Measurements from ENCODE around the gene AHRR.

AHRR gene

GRCh38 chr5:359301-359897 lies 37.9 kb downstream of the AHRR start:
- Histone ChIP-seq H3K36me3 (ENCODE audit: control insufficient read depth in 2 of 2, insufficient read depth in 2 of 2, low read length in 2 of 2) (no peaks in the 10 kb centered on the region), H3K4me1 (ENCODE audit: control insufficient read depth, insufficient read depth, low read length) (no peaks in the 10 kb centered on the region), H3K27me3 (ENCODE audit: control insufficient read depth in 1 of 2, insufficient read depth in 2 of 2, low read length in 2 of 2) (no peaks in the 10 kb centered on the region), H3K4me3 (ENCODE audit: low read length in 2 of 2) (no peak overlapping the region), H3K27ac (ENCODE audit: low read length) (no peak overlapping the region), H3K9ac (ENCODE audit: low read length in 2 of 2) (no peak overlapping the region), H3K9me3 (ENCODE audit: control insufficient read depth in 2 of 2, low read length in 2 of 2) (peaks cover 0 to 6% of the 10 kb centered on the region in 2 donors)

- Histone ChIP-seq H3K27me3 (ENCODE audit: control insufficient read depth in 1 of 2, insufficient read depth in 2 of 2, low read length in 2 of 2) (no peaks in the 10 kb centered on the region), H3K9ac (ENCODE audit: low read length in 2 of 2) (no peak overlapping the region), H3K27ac (ENCODE audit: low read length) (no peak overlapping the region), H3K9me3 (ENCODE audit: control insufficient read depth in 2 of 2, low read length in 2 of 2) (peaks cover 0 to 6% of the 10 kb centered on the region in 2 donors), H3K4me1 (ENCODE audit: control insufficient read depth, insufficient read depth, low read length) (no peaks in the 10 kb centered on the region), H3K4me3 (ENCODE audit: low read length in 2 of 2) (no peak overlapping the region), H3K36me3 (ENCODE audit: control insufficient read depth in 2 of 2, insufficient read depth in 2 of 2, low read length in 2 of 2) (no peaks in the 10 kb centered on the region)
These were observed 38.9 kb downstream of the AHRR start for GRCh38 chr5:360257-361027.

- Histone ChIP-seq H3K27me3 (ENCODE audit: control insufficient read depth in 1 of 2, insufficient read depth in 2 of 2, low read length in 2 of 2) (no peaks in the 10 kb centered on the region), H3K4me1 (ENCODE audit: control insufficient read depth, insufficient read depth, low read length) (no peaks in the 10 kb centered on the region), H3K9ac (ENCODE audit: low read length in 2 of 2) (no peak overlapping the region), H3K9me3 (ENCODE audit: control insufficient read depth in 2 of 2, low read length in 2 of 2) (peaks cover 0 to 13% of the 10 kb centered on the region in 2 donors), H3K36me3 (ENCODE audit: control insufficient read depth in 2 of 2, insufficient read depth in 2 of 2, low read length in 2 of 2) (no peaks in the 10 kb centered on the region), H3K27ac (ENCODE audit: low read length) (no peak overlapping the region), H3K4me3 (ENCODE audit: low read length in 2 of 2) (no peak overlapping the region)
These were observed 40.7 kb downstream of the AHRR start for GRCh38 chr5:362189-362588.

- Histone ChIP-seq H3K36me3 (ENCODE audit: control insufficient read depth in 2 of 2, insufficient read depth in 2 of 2, low read length in 2 of 2) (no peaks in the 10 kb centered on the region), H3K4me1 (ENCODE audit: control insufficient read depth, insufficient read depth, low read length) (no peaks in the 10 kb centered on the region), H3K9me3 (ENCODE audit: control insufficient read depth in 2 of 2, low read length in 2 of 2) (peaks cover 0 to 13% of the 10 kb centered on the region in 2 donors), H3K27ac (ENCODE audit: low read length) (no peak overlapping the region), H3K9ac (ENCODE audit: low read length in 2 of 2) (no peak overlapping the region), H3K4me3 (ENCODE audit: low read length in 2 of 2) (no peak overlapping the region), H3K27me3 (ENCODE audit: control insufficient read depth in 1 of 2, insufficient read depth in 2 of 2, low read length in 2 of 2) (no peaks in the 10 kb centered on the region)
These were observed 41.7 kb downstream of the AHRR start for GRCh38 chr5:362978-363765.

- Histone ChIP-seq H3K4me1 (ENCODE audit: control insufficient read depth, insufficient read depth, low read length) (no peaks in the 10 kb centered on the region), H3K27ac (ENCODE audit: low read length) (no peak overlapping the region), H3K36me3 (ENCODE audit: control insufficient read depth in 2 of 2, insufficient read depth in 2 of 2, low read length in 2 of 2) (no peaks in the 10 kb centered on the region), H3K4me3 (ENCODE audit: low read length in 2 of 2) (no peak overlapping the region), H3K27me3 (ENCODE audit: control insufficient read depth in 1 of 2, insufficient read depth in 2 of 2, low read length in 2 of 2) (no peaks in the 10 kb centered on the region), H3K9me3 (ENCODE audit: control insufficient read depth in 2 of 2, low read length in 2 of 2) (peaks cover 0 to 13% of the 10 kb centered on the region in 2 donors), H3K9ac (ENCODE audit: low read length in 2 of 2) (no peak overlapping the region)
These were observed 43.0 kb downstream of the AHRR start for GRCh38 chr5:364497-364896.

- no peak overlapping the region for H3K27ac ChIP-seq (ENCODE audit: low read length)
- peaks cover 0 to 13% of the 10 kb centered on the region in 2 donors for H3K9me3 ChIP-seq (ENCODE audit: control insufficient read depth in 2 of 2, low read length in 2 of 2)
- H3K4me3 ChIP-seq (ENCODE audit: low read length in 2 of 2): no peak overlapping the region
- no peaks in the 10 kb centered on the region for H3K36me3 ChIP-seq (ENCODE audit: control insufficient read depth in 2 of 2, insufficient read depth in 2 of 2, low read length in 2 of 2)
- H3K27me3 ChIP-seq (ENCODE audit: control insufficient read depth in 1 of 2, insufficient read depth in 2 of 2, low read length in 2 of 2): no peaks in the 10 kb centered on the region
- no peaks in the 10 kb centered on the region for H3K4me1 ChIP-seq (ENCODE audit: control insufficient read depth, insufficient read depth, low read length)
- H3K9ac ChIP-seq (ENCODE audit: low read length in 2 of 2): no peak overlapping the region
These were observed 45.2 kb downstream of the AHRR start for GRCh38 chr5:366541-367357.

- no peaks in the 10 kb centered on the region for H3K27me3 ChIP-seq (ENCODE audit: control insufficient read depth in 1 of 2, insufficient read depth in 2 of 2, low read length in 2 of 2)
- peaks cover 0 to 13% of the 10 kb centered on the region in 2 donors for H3K9me3 ChIP-seq (ENCODE audit: control insufficient read depth in 2 of 2, low read length in 2 of 2)
- no peaks in the 10 kb centered on the region for H3K36me3 ChIP-seq (ENCODE audit: control insufficient read depth in 2 of 2, insufficient read depth in 2 of 2, low read length in 2 of 2)
- H3K4me3 ChIP-seq (ENCODE audit: low read length in 2 of 2): no peak overlapping the region
- no peak overlapping the region for H3K27ac ChIP-seq (ENCODE audit: low read length)
- no peaks in the 10 kb centered on the region for H3K4me1 ChIP-seq (ENCODE audit: control insufficient read depth, insufficient read depth, low read length)
- no peak overlapping the region for H3K9ac ChIP-seq (ENCODE audit: low read length in 2 of 2)
These were observed 46.0 kb downstream of the AHRR start for GRCh38 chr5:367358-368130.

GRCh38 chr5:368183-369084 lies 46.9 kb downstream of the AHRR start:
- Histone ChIP-seq H3K9ac (ENCODE audit: low read length in 2 of 2) (no peak overlapping the region), H3K27ac (ENCODE audit: low read length) (no peak overlapping the region), H3K4me1 (ENCODE audit: control insufficient read depth, insufficient read depth, low read length) (peaks cover 3% of the 10 kb centered on the region), H3K9me3 (ENCODE audit: control insufficient read depth in 2 of 2, low read length in 2 of 2) (peaks cover 0 to 10% of the 10 kb centered on the region in 2 donors), H3K36me3 (ENCODE audit: control insufficient read depth in 2 of 2, insufficient read depth in 2 of 2, low read length in 2 of 2) (no peaks in the 10 kb centered on the region), H3K4me3 (ENCODE audit: low read length in 2 of 2) (no peak overlapping the region), H3K27me3 (ENCODE audit: control insufficient read depth in 1 of 2, insufficient read depth in 2 of 2, low read length in 2 of 2) (no peaks in the 10 kb centered on the region)

- Histone ChIP-seq H3K36me3 (ENCODE audit: control insufficient read depth in 2 of 2, insufficient read depth in 2 of 2, low read length in 2 of 2) (no peaks in the 10 kb centered on the region), H3K4me3 (ENCODE audit: low read length in 2 of 2) (no peak overlapping the region), H3K27me3 (ENCODE audit: control insufficient read depth in 1 of 2, insufficient read depth in 2 of 2, low read length in 2 of 2) (peaks cover 1 to 4% of the 10 kb centered on the region in 2 donors), H3K27ac (ENCODE audit: low read length) (no peak overlapping the region), H3K4me1 (ENCODE audit: control insufficient read depth, insufficient read depth, low read length) (peaks cover 11% of the 10 kb centered on the region), H3K9ac (ENCODE audit: low read length in 2 of 2) (no peak overlapping the region), H3K9me3 (ENCODE audit: control insufficient read depth in 2 of 2, low read length in 2 of 2) (peaks cover 0 to 7% of the 10 kb centered on the region in 2 donors)
These were observed 47.8 kb downstream of the AHRR start for GRCh38 chr5:369151-369868.

Measured in stomach smooth muscle (tissue), 2 donors.